K562 (cell line): ENCODE results near the gene C10orf71. TPM values are rescaled to one million over a fixed set of nuclear protein-coding genes. Genes with fewer than 3 reads are reported as not detected.

Experiments
- ATAC-seq: fragments of 200-7000 bp; cut with Tn5 transposase; 3 replicates; pipeline ENCODE4 v1.9.1; 2020; ENCODE audit warnings: moderate library complexity
- BruUV-seq: library from RNA; stranded (reverse); fragments of 400-500 nt; replicated peaks from 2 replicates; lab custom pipeline; 2021; lab: Mats Ljungman, UMichigan
- CTCF ChIA-PET: fragments of 300-600 bp; formaldehyde crosslinking; extraction: SDS; loops from one replicate; lab custom pipeline; 2021; ENCODE audit warnings: low intra/inter-chr PET ratio; lab: Yijun Ruan, JAX
- POLR2A ChIA-PET: fragments of 300-600, 350-650 bp; sonication (Branson Sonifier 250); formaldehyde crosslinking; extraction: SDS; loops from one replicate; lab custom pipeline; 2021; ENCODE audit warnings: antibody characterized with exemption, inconsistent platforms; lab: Yijun Ruan, JAX
- DNase-seq, 4 experiments: peaks; one replicate each; pipeline versions ENCODE4 v3.0.0 to v3.0.0-alpha.2; 2011 to 2018; ENCODE audit warnings: low spot score in 3 of 4, mixed read lengths in 3 of 4; ENCODE audit errors: extremely low read depth in 1 of 4
- FAIRE-seq: peaks from 2 replicates; lab custom pipeline; 2011; peaks lifted over from hg19 to GRCh38; lab: Jason Lieb, UNC
- H2AFZ ChIP-seq: 2 replicates; pipeline ENCODE4 v1.6.0; 2011; ENCODE audit warnings: low read depth, low read length, control low read depth, inconsistent platforms
- H3K27ac ChIP-seq: fragments of 200-600 bp; 3 replicates; pipeline ENCODE4 v1.8.0; 2011; ENCODE audit warnings: low read depth, mild to moderate bottlenecking, control low read depth, inconsistent platforms, low read length, moderate library complexity, mixed read lengths; ENCODE audit errors: extremely low read depth
- H3K27me3 ChIP-seq, 2 experiments: fragments of 300-600 bp in 1 of 2; 2 replicates in 1 of 2; 3 replicates in 1 of 2; pipeline versions ENCODE4 v1.6.0 to v1.8.0; 2011; ENCODE audit warnings: inconsistent platforms in 2 of 2, low read length in 2 of 2, mild to moderate bottlenecking in 1 of 2, mixed read lengths in 1 of 2, moderate library complexity in 1 of 2; ENCODE audit not compliant: control insufficient read depth in 2 of 2, insufficient read depth in 2 of 2
- H3K36me3 ChIP-seq: fragments of 300-600 bp; 3 replicates; pipeline ENCODE4 v1.8.0; 2011; ENCODE audit warnings: mild to moderate bottlenecking, low read length, inconsistent platforms; ENCODE audit not compliant: control insufficient read depth, insufficient read depth
- H3K4me1 ChIP-seq, 2 experiments: fragments of 200-600 bp in 1 of 2; replicated peaks in 1 of 2; 2 replicates in 1 of 2; 3 replicates in 1 of 2; pipeline versions ENCODE4 v1.5.1 to v1.8.0; 2011; ENCODE audit warnings: inconsistent platforms in 2 of 2, low read length in 2 of 2, mild to moderate bottlenecking in 1 of 2, mixed read lengths in 1 of 2, moderate library complexity in 1 of 2; ENCODE audit not compliant: control insufficient read depth in 2 of 2, insufficient read depth in 2 of 2
- H3K4me2 ChIP-seq: 2 replicates; pipeline ENCODE4 v1.6.1; 2011; ENCODE audit warnings: low read length, control low read depth, inconsistent platforms, mixed read lengths; ENCODE audit not compliant: insufficient read depth
- H3K4me3 ChIP-seq: fragments of 200-600 bp; sonication (generic), shearing (Covaris generic); 2 replicates; pipeline ENCODE4 v1.5.1; 2016; ENCODE audit warnings: control low read depth, inconsistent platforms
- H3K79me2 ChIP-seq: fragments of 200-600 bp; 3 replicates; pipeline ENCODE4 v1.8.0; 2011; ENCODE audit warnings: low read length, inconsistent platforms; ENCODE audit not compliant: control insufficient read depth, insufficient read depth
- H3K9ac ChIP-seq, 2 experiments: 2 replicates each; pipeline versions ENCODE4 v1.6.0 to v1.6.1; 2011; ENCODE audit warnings: low read depth in 2 of 2, low read length in 2 of 2, control low read depth in 1 of 2, inconsistent platforms in 1 of 2, mild to moderate bottlenecking in 1 of 2, mixed read lengths in 1 of 2; ENCODE audit not compliant: insufficient read depth in 1 of 2
- H3K9me1 ChIP-seq: one replicate; pipeline ENCODE4 v1.6.0; 2011; ENCODE audit warnings: inconsistent platforms, mild to moderate bottlenecking, low read length, moderate library complexity; ENCODE audit not compliant: control insufficient read depth, insufficient read depth
- H3K9me3 ChIP-seq: replicated peaks from 2 replicates; pipeline ENCODE4 v1.5.1; 2011; ENCODE audit warnings: low read depth, low read length, inconsistent platforms; ENCODE audit not compliant: control insufficient read depth, insufficient read depth
- H4K20me1 ChIP-seq: replicated peaks from 2 replicates; pipeline ENCODE4 v1.6.1; 2011; ENCODE audit warnings: low read length, inconsistent platforms, mixed read lengths; ENCODE audit not compliant: control insufficient read depth, insufficient read depth
- KLF1 ChIP-seq: fragments of 450-650 bp; IDR thresholded peaks from 2 replicates; pipeline ENCODE4 v1.6.1; 2016; ENCODE audit warnings: missing genetic modification characterization, missing compliant biosample characterization
- SP1 ChIP-seq: sonication (generic); formaldehyde crosslinking; IDR thresholded peaks from 2 replicates; pipeline ENCODE4 v1.8.1; 2022; ENCODE audit warnings: mild to moderate bottlenecking, missing genetic modification reagents
- TBP ChIP-seq: optimal IDR thresholded peaks from 2 replicates; pipeline ENCODE3; 2011; ENCODE audit warnings: low read depth, low read length, improper control_type of control experiment
- ZBED1 ChIP-seq: IDR thresholded peaks from 2 replicates; pipeline ENCODE4 v1.6.1; 2014
- ZC3H8 ChIP-seq: fragments of 450-650 bp; IDR thresholded peaks from 2 replicates; pipeline ENCODE4 v1.6.1; 2017
- ZNF445 ChIP-seq: fragments of 250-450 bp; sonication (Bioruptor Pico); IDR thresholded peaks from 2 replicates; pipeline ENCODE4 v1.4.0; 2020; ENCODE audit warnings: low read depth, mild to moderate bottlenecking, moderate library complexity
- ZNF644 ChIP-seq: fragments of 200-800 bp; sonication (Bioruptor generic); IDR thresholded peaks from 2 replicates; pipeline ENCODE4 v1.6.1; 2016; ENCODE audit warnings: low read depth, missing genetic modification characterization, missing compliant biosample characterization
- WGBS: fragments of 100-300 bp; shearing (Covaris generic); methylation state at CpG from one replicate; pipeline ENCODE4 v1.1.6; 2016; ENCODE audit warnings: low coverage, mixed read lengths; ENCODE audit not compliant: insufficient coverage; ENCODE audit errors: missing lambda C conversion rate; 5-methylcytosine and 5-hydroxymethylcytosine counted together
- in situ Hi-C: fragments of 300-500 bp; cut with MboI; formaldehyde crosslinking; loops from 4 replicates; pipeline ENCODE4 v1.15.0; 2018; ENCODE audit warnings: inconsistent platforms, mixed read lengths
- intact Hi-C: fragments of 100-400 bp; cut with micrococcal nuclease; formaldehyde crosslinking; loops from 2 replicates; pipeline ENCODE4 v1.14.2; 2022
- polyA plus RNA-seq, 8 experiments: library from polyadenylated mRNA; depleted of rRNA in 4 of 8; stranded (reverse) in 5 of 8; unstranded in 3 of 8; fragments of >200 nt; fragmentation: Nextera tagmentation in 2 of 8; fragmentation: Illumina TruSeq in 1 of 8; extraction: Ambion mirVana in 2 of 8; extraction: Trizol in 1 of 8; gene quantifications; 2 replicates each; pipeline versions ENCODE4 v1.2.1 to v1.2.3, GENCODE V29; 2011 to 2014; ENCODE audit warnings: inconsistent platforms in 1 of 8, missing spikeins in 1 of 8
- total RNA-seq, 7 experiments: library from RNA; depleted of rRNA in 6 of 7; stranded (reverse); fragments of >200 nt in 6 of 7; fragmentation: Illumina TruSeq in 2 of 7; extraction: Trizol in 2 of 7; gene quantifications; 2 replicates each; pipeline versions ENCODE4 v1.2.1 to v1.2.3, GENCODE V29; 2011 to 2021; ENCODE audit warnings: low replicate concordance in 1 of 7

The C10orf71 gene
- total and polyA plus RNA-seq, 9 of the 15 experiments (the other 6 are each of a cell fraction or from before 2014, with no cell fraction given), result 0.06 to 4.5 (median 1.3) TPM

GRCh38 chr10:49254556-49255318 lies 44.2 kb upstream of the C10orf71 start:
- peaks cover 0 to 3% of the 10 kb centered on the region in 2 experiments; a peak in 2 of 5 replicates for H3K4me1 ChIP-seq
- FAIRE-seq, result no peak
- 0 out of 4 replicates have a peak overlapping the region, but pooled peaks of 1 of the 2 experiments have one; percentile 21 for H3K9ac ChIP-seq
- no peaks in the 10 kb centered on the region for H3K27me3 ChIP-seq
- intact Hi-C loops, result no loop called here
- no peak for DNase-seq
- no peaks in the 10 kb centered on the region for H4K20me1 ChIP-seq
- 56% methylated on average over 10 of the region's 14 CpGs for WGBS
- H3K9me3 ChIP-seq, result 0 out of 2 replicates have a peak, but pooled peaks cover 2% of the 10 kb centered on the region
- H3K36me3 ChIP-seq, result no peaks in the 10 kb centered on the region
- TF ChIP-seq ZBED1, result no peak
- TF ChIP-seq TBP, result no peak
- no peak for TF ChIP-seq ZC3H8
- no peak for TF ChIP-seq ZNF644 (tag)
- TF ChIP-seq ZNF445, result no peak
- TF ChIP-seq KLF1, result no peak
- TF ChIP-seq SP1 (CRISPR knock-in tag), result no peak
- ChIA-PET POLR2A (interaction anchor here (0.7 to 0.8 kb wide), 2 partner anchors 10 to 47 kb away, joined by 3 to 5 read pairs; no protein-coding TSS in a partner anchor), CTCF (no interaction called here)
- H3K27ac ChIP-seq, result no peak overlapping the region
- in situ Hi-C loops, result no loop called here
- no TSS peak for BruUV-seq
- H3K4me3 ChIP-seq, result no peak overlapping the region
- H2AFZ ChIP-seq, result peak overlapping the region; percentile 20
- peak; percentile 66 for ATAC-seq
- H3K79me2 ChIP-seq, result no peaks in the 10 kb centered on the region
- no peaks in the 10 kb centered on the region for H3K9me1 ChIP-seq
- H3K4me2 ChIP-seq, result no peak overlapping the region
